Lower leg skin (tissue), 4 donors: ENCODE measurements around the gene BCAT1. TPM values are rescaled to one million over a fixed set of nuclear protein-coding genes. Genes with fewer than 3 reads are reported as not detected.

Experiments used
- DNase-seq, 2 donors: peaks; one replicate each; pipeline ENCODE4 v3.0.0-alpha.2; 2019; ENCODE audit warnings: low spot score in 2 of 2
- H3K4me3 ChIP-seq: fragments of 200-600 bp; sonication (generic); 2 replicates; pipeline ENCODE4 v1.5.1; 2017; ENCODE audit warnings: mild to moderate bottlenecking, low read depth; ENCODE audit not compliant: poor library complexity, severe bottlenecking
- POLR2A ChIP-seq, 2 donors: fragments of 450-650 bp; IDR thresholded peaks; one replicate each; pipeline ENCODE4 v1.6.1; 2016 to 2017; ENCODE audit warnings: antibody characterized with exemption in 2 of 2, mild to moderate bottlenecking in 1 of 2, moderate library complexity in 1 of 2
- WGBS, 2 donors: methylation state at CpG; one replicate each; pipeline ENCODE4 v1.1.5; 2018; 5-methylcytosine and 5-hydroxymethylcytosine counted together
- intact Hi-C: fragments of 100-400 bp; cut with DNase I; formaldehyde crosslinking; loops from one replicate; pipeline ENCODE4 v1.15.0; 2023; ENCODE audit warnings: low total_unique reads
- total RNA-seq, 4 donors: library from RNA; depleted of rRNA; stranded (reverse); fragments of >200 nt; gene quantifications; one replicate each; pipeline ENCODE4 v1.1.0, GENCODE V29; 2016
- TF ChIP-seq, protein P1 (sequence below), 3 donors: fragments of 450-650 bp; IDR thresholded peaks; one replicate each; pipeline ENCODE4 v1.5.1; 2016; ENCODE audit warnings: antibody characterized with exemption in 3 of 3, mild to moderate bottlenecking in 3 of 3, moderate library complexity in 2 of 3

The BCAT1 gene
- total RNA-seq, 4 donors from 2014 or later: 1.0 to 4.6 (median 2.8) TPM

DNA sequence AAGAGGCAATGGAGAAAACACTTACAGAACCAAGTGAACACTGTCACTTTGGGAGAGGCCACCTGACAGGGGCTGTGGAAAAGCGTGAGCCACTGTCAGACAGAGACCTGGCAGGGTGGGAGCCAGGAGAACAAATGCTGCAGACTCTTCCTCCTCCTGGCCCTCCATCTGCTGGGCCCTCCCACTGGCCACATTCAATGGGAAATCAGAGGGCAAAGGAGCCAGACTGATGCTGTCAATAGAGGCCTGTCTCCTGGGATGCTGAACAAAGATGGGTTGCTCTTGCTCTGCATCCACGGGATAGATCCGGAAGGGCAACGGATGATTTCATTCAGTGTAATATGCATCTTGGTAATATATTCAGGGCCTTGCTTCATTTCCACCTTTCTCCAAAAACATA is 44.9 kb upstream of the BCAT1 start:
- intact Hi-C loops: loop anchor here (1.0 kb wide), 1 partner anchor 143 kb away; no protein-coding TSS in a partner anchor
- WGBS, 2 donors: 88 to 90% methylated on average over 4 of the region's 4 CpGs

DNA sequence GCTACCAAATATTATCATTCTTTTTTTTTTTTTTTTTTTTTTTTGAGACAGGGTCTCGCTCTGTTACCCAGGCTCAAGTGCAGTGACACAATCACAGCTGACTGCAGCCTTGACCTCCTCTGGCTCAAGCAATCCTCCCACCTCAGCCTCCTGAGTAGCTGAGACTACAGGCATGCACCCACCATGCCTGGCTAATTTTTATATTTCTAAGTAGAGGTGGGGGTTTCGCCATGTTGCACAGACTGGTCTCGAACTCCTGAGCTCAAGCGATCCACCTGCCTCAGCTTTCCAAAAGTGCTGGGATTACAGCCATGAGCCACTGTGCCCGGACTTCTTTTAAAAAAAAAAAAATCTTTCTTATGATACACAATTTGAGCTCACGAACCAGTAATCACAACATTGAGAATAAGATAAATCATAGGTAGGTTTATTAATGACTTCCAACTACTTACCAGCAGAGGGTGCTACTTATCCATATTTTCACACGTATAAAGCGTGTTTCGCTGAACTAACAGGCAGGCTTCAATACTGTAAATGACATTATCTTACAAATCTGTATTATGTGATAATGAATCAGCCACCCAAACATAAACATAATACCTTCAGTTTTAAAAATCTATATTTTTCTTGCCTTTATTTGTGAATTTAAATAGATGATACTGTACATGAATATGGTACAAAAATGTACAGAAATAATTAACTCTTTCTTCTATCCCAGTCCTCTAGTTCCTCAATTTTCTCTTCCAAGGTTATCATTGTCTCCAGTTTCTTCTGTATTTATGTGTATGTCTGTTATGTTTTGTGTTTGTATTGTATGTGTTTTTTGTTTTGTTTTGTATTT is 42.5 kb upstream of the BCAT1 start:
- 32 to 36% methylated on average over 9 of the region's 9 CpGs for WGBS, 2 donors
- TF ChIP-seq POLR2A (IDR thresholded peaks at IDR 0.05): no peak
- TF ChIP-seq, protein P1, sequence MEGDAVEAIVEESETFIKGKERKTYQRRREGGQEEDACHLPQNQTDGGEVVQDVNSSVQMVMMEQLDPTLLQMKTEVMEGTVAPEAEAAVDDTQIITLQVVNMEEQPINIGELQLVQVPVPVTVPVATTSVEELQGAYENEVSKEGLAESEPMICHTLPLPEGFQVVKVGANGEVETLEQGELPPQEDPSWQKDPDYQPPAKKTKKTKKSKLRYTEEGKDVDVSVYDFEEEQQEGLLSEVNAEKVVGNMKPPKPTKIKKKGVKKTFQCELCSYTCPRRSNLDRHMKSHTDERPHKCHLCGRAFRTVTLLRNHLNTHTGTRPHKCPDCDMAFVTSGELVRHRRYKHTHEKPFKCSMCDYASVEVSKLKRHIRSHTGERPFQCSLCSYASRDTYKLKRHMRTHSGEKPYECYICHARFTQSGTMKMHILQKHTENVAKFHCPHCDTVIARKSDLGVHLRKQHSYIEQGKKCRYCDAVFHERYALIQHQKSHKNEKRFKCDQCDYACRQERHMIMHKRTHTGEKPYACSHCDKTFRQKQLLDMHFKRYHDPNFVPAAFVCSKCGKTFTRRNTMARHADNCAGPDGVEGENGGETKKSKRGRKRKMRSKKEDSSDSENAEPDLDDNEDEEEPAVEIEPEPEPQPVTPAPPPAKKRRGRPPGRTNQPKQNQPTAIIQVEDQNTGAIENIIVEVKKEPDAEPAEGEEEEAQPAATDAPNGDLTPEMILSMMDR (IDR thresholded peaks at IDR 0.05): no peak
- no peak for DNase-seq
- H3K4me3 ChIP-seq: no peak overlapping the region
- intact Hi-C loops: loop anchor here (2.0 kb wide), 1 partner anchor 137 kb away; no protein-coding TSS in a partner anchor

More for the DNA sequence above, 44.9 kb upstream of the BCAT1 start:
- H3K4me3 ChIP-seq: no peak overlapping the region
- DNase-seq: no peak
- TF ChIP-seq, protein P1 (IDR thresholded peaks at IDR 0.05): no peak
- TF ChIP-seq POLR2A (IDR thresholded peaks at IDR 0.05): no peak

DNA sequence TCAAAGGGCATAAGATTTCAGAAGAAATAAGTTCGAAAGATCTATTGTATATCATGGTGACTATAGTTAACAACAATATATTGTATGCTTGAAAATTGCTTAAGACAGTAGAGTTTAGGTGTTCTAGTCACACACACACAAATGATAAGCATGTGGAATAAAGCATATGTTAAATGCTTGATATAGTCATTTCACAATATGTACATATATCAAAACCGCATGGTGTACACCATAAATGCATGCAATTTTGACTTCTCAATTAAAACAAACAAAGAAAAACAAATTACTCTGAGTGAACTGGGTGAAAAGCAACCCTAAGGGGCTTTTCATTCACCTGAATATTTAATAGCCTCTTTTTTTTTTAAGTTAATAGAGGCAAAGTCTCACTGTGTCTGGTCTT is 40.3 kb upstream of the BCAT1 start:
- H3K4me3 ChIP-seq: no peak overlapping the region
- no peak for DNase-seq
- TF ChIP-seq POLR2A (IDR thresholded peaks at IDR 0.05): no peak
- TF ChIP-seq, protein P1 (IDR thresholded peaks at IDR 0.05): no peak
- 88 to 89% methylated on average over 2 of the region's 2 CpGs for WGBS, 2 donors
- intact Hi-C loops: no loop called here

DNA sequence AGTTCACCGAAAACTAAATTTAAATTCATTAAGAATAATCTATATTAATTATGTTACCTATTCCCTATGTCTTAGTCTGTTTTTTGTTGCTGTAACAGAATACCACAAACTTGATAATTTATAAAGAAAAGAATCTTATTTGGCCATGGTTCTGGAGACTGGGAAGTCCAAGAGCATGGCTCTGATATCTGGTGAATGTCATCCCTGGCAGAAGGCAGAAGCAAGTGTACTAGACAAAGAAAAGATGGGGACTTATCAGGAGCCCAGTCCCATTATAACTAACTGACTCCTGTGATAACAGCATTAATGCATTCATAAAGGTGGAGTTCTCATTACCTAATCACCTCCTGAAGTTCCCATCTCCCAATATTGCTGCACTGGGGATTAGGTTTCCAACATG is 33.3 kb upstream of the BCAT1 start:
- TF ChIP-seq, protein P1 (IDR thresholded peaks at IDR 0.05): no peak
- no peak for TF ChIP-seq POLR2A (IDR thresholded peaks at IDR 0.05)
- intact Hi-C loops: no loop called here
- 97 to 100% methylated on average over 1 of the region's 1 CpG for WGBS, 2 donors
- DNase-seq: no peak
- no peak overlapping the region for H3K4me3 ChIP-seq

DNA sequence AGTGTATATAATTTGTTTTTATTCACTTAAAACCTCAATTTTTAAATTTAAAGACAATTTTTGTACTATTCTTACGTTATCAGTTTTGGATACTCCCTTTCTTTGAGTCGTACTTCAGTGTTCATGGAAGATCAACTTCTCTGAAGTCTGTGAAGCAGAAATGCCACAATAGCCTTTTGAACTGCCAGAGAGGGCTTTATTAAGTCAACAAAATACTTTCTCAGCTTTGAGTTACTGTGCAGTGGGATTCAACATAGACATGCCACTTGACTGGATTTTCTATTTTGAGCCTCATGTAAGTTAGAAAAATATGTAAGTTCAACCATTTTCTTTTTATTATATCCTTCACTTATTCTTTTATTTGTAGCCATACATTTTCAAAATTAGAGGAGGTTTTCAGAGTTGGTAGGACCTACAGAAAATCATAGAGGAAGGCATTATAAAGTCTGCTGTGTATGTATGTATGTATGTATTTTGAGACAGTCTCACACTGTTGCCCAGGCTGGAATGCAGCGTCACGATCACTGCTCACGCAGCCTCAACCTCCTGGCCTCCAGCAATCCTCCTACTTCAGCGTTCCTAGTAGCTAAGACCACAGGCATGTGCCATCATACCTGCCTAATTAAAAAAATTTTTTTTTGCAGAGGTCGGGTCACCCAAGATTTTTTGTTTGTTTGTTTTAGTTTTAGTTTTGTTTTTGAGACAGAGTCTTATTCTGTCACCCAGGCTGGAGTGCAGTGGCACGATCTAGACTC is 31.3 kb upstream of the BCAT1 start:
- H3K4me3 ChIP-seq: no peak overlapping the region
- 83% methylated on average over 8 of the region's 8 CpGs for WGBS, 2 donors
- no peak for DNase-seq
- TF ChIP-seq, protein P1 (IDR thresholded peaks at IDR 0.05): no peak
- TF ChIP-seq POLR2A (IDR thresholded peaks at IDR 0.05): no peak
- intact Hi-C loops: no loop called here
